RWPE2 (cell line): ENCODE data around the gene KIF25.

ENCODE experiments used
- ATAC-seq: fragments of 200-7000 bp; cut with Tn5 transposase; 3 replicates; pipeline ENCODE4 v1.9.1; 2021; ENCODE audit warnings: low read depth
- DNase-seq: peaks from one replicate; pipeline ENCODE4 v3.0.0-alpha.2; 2020; ENCODE audit warnings: low spot score
- H3K27ac ChIP-seq: fragments of 450-650 bp; 2 replicates; pipeline ENCODE4 v1.5.1; 2017; ENCODE audit warnings: mild to moderate bottlenecking; ENCODE audit not compliant: poor library complexity, severe bottlenecking
- H3K27me3 ChIP-seq: fragments of 250-450 bp; sonication (Bioruptor Pico); 2 replicates; pipeline ENCODE4 v1.5.1; 2021; ENCODE audit warnings: mild to moderate bottlenecking, moderate library complexity; ENCODE audit not compliant: insufficient read depth, poor library complexity, severe bottlenecking
- H3K36me3 ChIP-seq: fragments of 250-450 bp; sonication (Bioruptor Pico); 2 replicates; pipeline ENCODE4 v1.5.1; 2020; ENCODE audit warnings: low read depth, mild to moderate bottlenecking, moderate library complexity
- H3K4me1 ChIP-seq: fragments of 250-450 bp; sonication (Bioruptor Pico); 2 replicates; pipeline ENCODE4 v1.5.1; 2021; ENCODE audit warnings: mild to moderate bottlenecking, moderate library complexity; ENCODE audit not compliant: insufficient read depth, poor library complexity, severe bottlenecking
- H3K4me3 ChIP-seq: fragments of 250-450 bp; sonication (Bioruptor Pico); 2 replicates; pipeline ENCODE4 v1.5.1; 2021; ENCODE audit warnings: mild to moderate bottlenecking, moderate library complexity; ENCODE audit not compliant: severe bottlenecking
- H3K9me3 ChIP-seq: fragments of 250-450 bp; sonication (Bioruptor Pico); 2 replicates; pipeline ENCODE4 v1.5.1; 2021; ENCODE audit warnings: mild to moderate bottlenecking, moderate library complexity; ENCODE audit not compliant: severe bottlenecking
- CTCF ChIP-seq: fragments of 450-650 bp; IDR thresholded peaks from one replicate; pipeline ENCODE4 v1.5.1; 2017; ENCODE audit warnings: mild to moderate bottlenecking, moderate library complexity; ENCODE audit not compliant: poor library complexity, severe bottlenecking

The KIF25 gene

GRCh38 chr6:168032005-168032760 lies 34.7 kb downstream of the KIF25 start:
- ATAC-seq (peak; percentile 57; the same call in 2 of the 3 replicates), DNase-seq (no peak)
- Histone ChIP-seq H3K4me3 (no peak overlapping the region), H3K27ac (no peak overlapping the region), H3K9me3 (no peaks in the 10 kb centered on the region), H3K27me3 (no peaks in the 10 kb centered on the region), H3K4me1 (peaks cover 8% of the 10 kb centered on the region), H3K36me3 (no peaks in the 10 kb centered on the region)
- TF ChIP-seq CTCF: no peak

GRCh38 chr6:168033791-168034190 lies 36.3 kb downstream of the KIF25 start:
- no peak for ATAC-seq

GRCh38 chr6:168034537-168034936 lies 37.1 kb downstream of the KIF25 start:
- Histone ChIP-seq H3K9me3 (peaks cover 3% of the 10 kb centered on the region), H3K4me1 (peaks cover 8% of the 10 kb centered on the region), H3K27ac (no peak overlapping the region), H3K27me3 (no peaks in the 10 kb centered on the region), H3K4me3 (no peak overlapping the region), H3K36me3 (no peaks in the 10 kb centered on the region)
- no peak for TF ChIP-seq CTCF
- ATAC-seq: no peak
- DNase-seq: no peak

More at GRCh38 chr6:168033791-168034190, 36.3 kb downstream of the KIF25 start:
- no peak for DNase-seq
- H3K4me3 ChIP-seq: no peak overlapping the region
- TF ChIP-seq CTCF: no peak
- no peaks in the 10 kb centered on the region for H3K9me3 ChIP-seq
- H3K4me1 ChIP-seq: peaks cover 8% of the 10 kb centered on the region
- no peak overlapping the region for H3K27ac ChIP-seq
- H3K27me3 ChIP-seq: no peaks in the 10 kb centered on the region
- no peaks in the 10 kb centered on the region for H3K36me3 ChIP-seq

GRCh38 chr6:168035098-168035660 lies 37.7 kb downstream of the KIF25 start:
- H3K4me3 ChIP-seq: peak overlapping the region; percentile 28
- H3K27me3 ChIP-seq: no peaks in the 10 kb centered on the region
- no peaks in the 10 kb centered on the region for H3K36me3 ChIP-seq
- DNase-seq: no peak
- peak overlapping the region; percentile 15 for H3K27ac ChIP-seq
- no peak for TF ChIP-seq CTCF
- peaks cover 8% of the 10 kb centered on the region for H3K4me1 ChIP-seq
- H3K9me3 ChIP-seq: peaks cover 4% of the 10 kb centered on the region
- peak; percentile 76 for ATAC-seq
